Vagina (tissue), 2 donors: ENCODE results near the gene ARHGEF18. TPM values are rescaled to one million over a fixed set of nuclear protein-coding genes. Genes with fewer than 3 reads are reported as not detected.

Experiments used
- DNase-seq, 2 donors: peaks; one replicate each; pipeline ENCODE4 v3.0.0-alpha.2; 2017; ENCODE audit errors: extremely low spot score in 2 of 2
- H3K27ac ChIP-seq: fragments of 200-600 bp; sonication (generic); one replicate; pipeline ENCODE4 v1.5.1; 2019
- H3K27me3 ChIP-seq: fragments of 200-600 bp; sonication (generic); one replicate; pipeline ENCODE4 v1.5.1; 2019
- H3K36me3 ChIP-seq, 2 donors: fragments of 200-600 bp; sonication (generic); one replicate each; pipeline ENCODE4 v1.5.1; 2017 to 2019
- H3K4me1 ChIP-seq: fragments of 200-600 bp; sonication (generic); one replicate; pipeline ENCODE4 v1.5.1; 2019
- H3K4me3 ChIP-seq, 2 donors: fragments of 200-600 bp; sonication (generic); 1 replicate in 1 of 2; 2 replicates in 1 of 2; pipeline ENCODE4 v1.5.1; 2016 to 2019
- H3K9me3 ChIP-seq: fragments of 200-600 bp; sonication (generic); one replicate; pipeline ENCODE4 v1.5.1; 2019
- POLR2A ChIP-seq, 2 donors: fragments of 450-650 bp; IDR thresholded peaks; one replicate each; pipeline ENCODE4 v1.6.1; 2017; ENCODE audit warnings: antibody characterized with exemption in 2 of 2, mild to moderate bottlenecking in 2 of 2, moderate library complexity in 2 of 2
- POLR2AphosphoS5 ChIP-seq, 2 donors: sonication (generic); formaldehyde crosslinking; IDR thresholded peaks; one replicate each; pipeline ENCODE4 v1.9.0; 2017; ENCODE audit warnings: antibody characterized with exemption in 2 of 2, mild to moderate bottlenecking in 2 of 2, low read depth in 1 of 2; ENCODE audit not compliant: insufficient read depth in 1 of 2
- intact Hi-C: fragments of 100-400 bp; cut with DNase I; formaldehyde crosslinking; loops from one replicate; pipeline ENCODE4 v1.15.1; 2023
- total RNA-seq: library from RNA; depleted of rRNA; stranded (reverse); fragments of >200 nt; gene quantifications from one replicate; pipeline ENCODE4 v1.2.3, GENCODE V29; 2016
- TF ChIP-seq, protein P1 (sequence below), 3 experiments: fragments of 450-650 bp in 2 of 3; fragments of 200-600 bp in 1 of 3; sonication (generic) in 1 of 3; IDR thresholded peaks; one replicate each; pipeline ENCODE4 v1.5.1; 2017 to 2019; ENCODE audit warnings: antibody characterized with exemption in 3 of 3, mild to moderate bottlenecking in 2 of 3, moderate library complexity in 2 of 3

The ARHGEF18 gene
- total RNA-seq, 1 donor from 2014 or later, result 28.5 TPM

DNA sequence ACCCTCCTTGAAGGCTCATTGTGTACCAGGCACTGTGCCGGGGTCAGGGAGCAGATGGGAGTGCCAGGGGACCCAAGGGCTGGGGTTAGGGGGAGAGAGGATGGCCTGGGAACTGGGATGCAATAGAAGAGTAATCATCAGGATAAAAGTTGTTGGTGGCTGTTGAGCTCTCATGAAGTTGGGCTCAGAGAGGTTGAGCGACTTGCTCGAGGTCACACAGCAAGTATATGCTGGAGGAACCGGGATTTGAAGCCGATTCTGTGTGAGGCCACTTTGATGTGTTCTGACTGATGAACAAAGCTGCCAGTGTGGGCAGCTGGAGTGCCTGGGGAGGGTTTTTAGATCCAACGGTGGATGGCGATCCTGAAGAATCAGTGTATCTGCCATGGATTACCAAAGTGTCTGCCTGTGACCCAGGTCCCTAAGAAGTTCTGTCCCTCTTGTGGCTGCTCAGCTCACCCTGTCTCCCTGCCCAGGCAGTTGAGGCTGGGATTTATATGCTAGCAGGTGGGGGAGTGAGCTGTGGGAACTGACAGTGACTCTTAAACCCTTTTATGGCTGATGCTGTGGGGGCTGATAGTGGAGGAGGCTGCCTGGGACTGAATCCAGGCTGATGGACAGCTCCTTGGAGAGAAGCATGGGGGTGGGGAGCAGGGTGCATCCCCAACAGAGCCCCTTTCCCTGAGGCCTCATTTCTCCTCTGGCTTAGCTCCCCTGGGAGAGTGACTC lies 8.3 kb downstream of the ARHGEF18 start:
- H3K9me3 ChIP-seq, result no peaks in the 10 kb centered on the region
- no peak for DNase-seq
- peaks cover 4% of the 10 kb centered on the region for H3K4me1 ChIP-seq
- no peaks in the 10 kb centered on the region for H3K27me3 ChIP-seq
- no peak overlapping the region for H3K27ac ChIP-seq
- no peak overlapping the region for H3K4me3 ChIP-seq
- intact Hi-C loops, result no loop called here
- no peaks in the 10 kb centered on the region for H3K36me3 ChIP-seq
- TF ChIP-seq, protein P1, sequence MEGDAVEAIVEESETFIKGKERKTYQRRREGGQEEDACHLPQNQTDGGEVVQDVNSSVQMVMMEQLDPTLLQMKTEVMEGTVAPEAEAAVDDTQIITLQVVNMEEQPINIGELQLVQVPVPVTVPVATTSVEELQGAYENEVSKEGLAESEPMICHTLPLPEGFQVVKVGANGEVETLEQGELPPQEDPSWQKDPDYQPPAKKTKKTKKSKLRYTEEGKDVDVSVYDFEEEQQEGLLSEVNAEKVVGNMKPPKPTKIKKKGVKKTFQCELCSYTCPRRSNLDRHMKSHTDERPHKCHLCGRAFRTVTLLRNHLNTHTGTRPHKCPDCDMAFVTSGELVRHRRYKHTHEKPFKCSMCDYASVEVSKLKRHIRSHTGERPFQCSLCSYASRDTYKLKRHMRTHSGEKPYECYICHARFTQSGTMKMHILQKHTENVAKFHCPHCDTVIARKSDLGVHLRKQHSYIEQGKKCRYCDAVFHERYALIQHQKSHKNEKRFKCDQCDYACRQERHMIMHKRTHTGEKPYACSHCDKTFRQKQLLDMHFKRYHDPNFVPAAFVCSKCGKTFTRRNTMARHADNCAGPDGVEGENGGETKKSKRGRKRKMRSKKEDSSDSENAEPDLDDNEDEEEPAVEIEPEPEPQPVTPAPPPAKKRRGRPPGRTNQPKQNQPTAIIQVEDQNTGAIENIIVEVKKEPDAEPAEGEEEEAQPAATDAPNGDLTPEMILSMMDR (IDR thresholded peaks at IDR 0.05), result no peak
- no peak for TF ChIP-seq POLR2A (IDR thresholded peaks at IDR 0.05)
- no peak for TF ChIP-seq POLR2AphosphoS5 (IDR thresholded peaks at IDR 0.05; ENCODE audit: insufficient read depth in 1 of 2, low read depth in 1 of 2)

DNA sequence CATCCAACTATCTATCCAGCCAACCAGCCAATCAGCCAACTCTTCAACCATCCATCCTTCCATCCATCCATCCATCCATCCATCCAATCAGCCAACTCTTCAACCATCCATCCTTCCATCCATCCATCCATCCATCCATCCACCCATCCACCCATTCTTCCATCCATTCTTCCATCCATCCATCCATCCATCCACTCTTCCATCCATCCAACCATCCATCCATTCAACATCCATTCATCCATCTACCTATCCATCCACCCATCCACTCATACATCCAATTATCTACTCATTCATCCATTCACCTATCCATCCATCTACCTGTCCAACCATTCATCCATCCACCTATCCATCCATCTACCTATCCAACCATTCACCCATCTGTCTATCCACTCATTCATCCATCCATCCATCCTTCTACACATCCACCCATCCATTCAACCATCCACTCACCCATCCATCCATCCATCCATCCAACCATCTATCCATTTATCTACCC lies 9.4 kb downstream of the ARHGEF18 start:
- H3K4me1 ChIP-seq, result peaks cover 4% of the 10 kb centered on the region
- H3K36me3 ChIP-seq, result no peaks in the 10 kb centered on the region
- TF ChIP-seq POLR2A (IDR thresholded peaks at IDR 0.05) (no peak), POLR2AphosphoS5 (IDR thresholded peaks at IDR 0.05; ENCODE audit: insufficient read depth in 1 of 2, low read depth in 1 of 2) (no peak)
- TF ChIP-seq, protein P1 (IDR thresholded peaks at IDR 0.05), result no peak
- DNase-seq, result no peak
- H3K27me3 ChIP-seq, result no peaks in the 10 kb centered on the region
- H3K9me3 ChIP-seq, result no peaks in the 10 kb centered on the region
- intact Hi-C loops, result no loop called here
- H3K4me3 ChIP-seq, result no peak overlapping the region
- no peak overlapping the region for H3K27ac ChIP-seq

DNA sequence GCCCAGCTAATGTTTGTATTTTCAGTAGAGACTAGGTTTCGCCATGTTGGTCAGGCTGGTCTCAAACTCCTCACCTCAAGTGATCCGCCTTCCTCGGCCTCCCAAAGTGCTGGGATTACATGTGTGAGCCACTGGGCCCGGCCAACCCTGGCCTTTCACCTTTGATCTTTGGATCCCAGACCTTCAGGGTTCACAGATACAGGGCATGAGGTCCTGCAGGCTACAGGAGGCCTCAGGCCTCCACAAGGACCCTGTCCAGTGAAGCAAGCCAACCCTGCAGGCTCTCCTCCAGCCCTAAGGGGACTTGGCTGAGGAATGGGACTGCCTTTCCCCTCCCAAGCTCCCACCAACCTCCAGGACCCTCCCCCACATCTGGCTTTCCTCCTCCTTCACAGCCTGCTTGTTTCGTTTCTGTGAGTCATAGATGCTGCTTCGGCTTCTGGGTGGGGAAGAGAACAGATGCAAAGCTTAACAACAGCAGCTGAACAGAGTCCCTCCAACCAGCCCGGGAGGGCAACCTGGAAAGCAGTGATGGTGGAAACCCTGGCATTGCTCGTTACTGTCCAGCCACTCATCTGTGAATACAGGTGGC lies 11.8 kb downstream of the ARHGEF18 start:
- Histone ChIP-seq H3K4me1 (peaks cover 4% of the 10 kb centered on the region), H3K9me3 (no peaks in the 10 kb centered on the region), H3K36me3 (no peaks in the 10 kb centered on the region), H3K27ac (no peak overlapping the region), H3K27me3 (no peaks in the 10 kb centered on the region), H3K4me3 (no peak overlapping the region)
- TF ChIP-seq, protein P1 (IDR thresholded peaks at IDR 0.05), result no peak
- no peak for TF ChIP-seq POLR2AphosphoS5 (IDR thresholded peaks at IDR 0.05; ENCODE audit: insufficient read depth in 1 of 2, low read depth in 1 of 2)
- TF ChIP-seq POLR2A (IDR thresholded peaks at IDR 0.05), result no peak
- intact Hi-C loops, result no loop called here
- DNase-seq, result no peak

DNA sequence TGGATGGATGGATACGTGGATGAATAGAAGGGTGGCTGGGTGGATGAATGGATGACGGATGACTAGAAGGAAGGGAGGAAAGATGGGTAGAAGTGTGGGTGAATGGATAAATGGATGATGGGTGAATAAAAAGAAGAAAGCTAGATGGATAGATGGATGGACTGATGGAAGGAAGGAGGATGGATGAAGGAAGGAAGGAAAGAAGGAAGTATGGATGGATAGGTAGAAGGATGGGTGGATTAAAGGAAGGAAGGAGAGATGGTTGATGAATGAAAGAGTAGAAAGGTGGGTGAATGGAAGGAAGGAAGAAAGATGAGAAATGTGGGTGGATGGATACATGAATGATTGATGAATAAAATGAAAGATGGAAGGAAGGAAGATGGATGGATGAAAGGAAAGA lies 14.5 kb downstream of the ARHGEF18 start:
- Histone ChIP-seq H3K4me1 (peaks cover 4% of the 10 kb centered on the region), H3K9me3 (no peaks in the 10 kb centered on the region), H3K27ac (no peak overlapping the region), H3K36me3 (no peaks in the 10 kb centered on the region), H3K27me3 (no peaks in the 10 kb centered on the region), H3K4me3 (no peak overlapping the region)
- TF ChIP-seq, protein P1 (IDR thresholded peaks at IDR 0.05), result no peak
- TF ChIP-seq POLR2A (IDR thresholded peaks at IDR 0.05) (no peak), POLR2AphosphoS5 (IDR thresholded peaks at IDR 0.05; ENCODE audit: insufficient read depth in 1 of 2, low read depth in 1 of 2) (no peak)
- no peak for DNase-seq
- intact Hi-C loops, result no loop called here
